HL-60 (cell line): ENCODE results near the gene NEK10.

Experiments
- POLR2AphosphoS5 ChIP-seq: IDR thresholded peaks from 2 replicates; pipeline ENCODE4 v1.6.1; 2012; ENCODE audit warnings: low read depth
- TF ChIP-seq, protein P1 (sequence below): IDR thresholded peaks from one replicate; pipeline ENCODE4 v1.5.1; 2011; ENCODE audit warnings: low read length, control low read depth, inconsistent platforms; ENCODE audit not compliant: insufficient read depth
- TF ChIP-seq, protein P2 (sequence below): IDR thresholded peaks from 2 replicates; pipeline ENCODE4 v1.6.1; 2012; ENCODE audit warnings: low read depth; ENCODE audit not compliant: insufficient replicate concordance

DNA sequence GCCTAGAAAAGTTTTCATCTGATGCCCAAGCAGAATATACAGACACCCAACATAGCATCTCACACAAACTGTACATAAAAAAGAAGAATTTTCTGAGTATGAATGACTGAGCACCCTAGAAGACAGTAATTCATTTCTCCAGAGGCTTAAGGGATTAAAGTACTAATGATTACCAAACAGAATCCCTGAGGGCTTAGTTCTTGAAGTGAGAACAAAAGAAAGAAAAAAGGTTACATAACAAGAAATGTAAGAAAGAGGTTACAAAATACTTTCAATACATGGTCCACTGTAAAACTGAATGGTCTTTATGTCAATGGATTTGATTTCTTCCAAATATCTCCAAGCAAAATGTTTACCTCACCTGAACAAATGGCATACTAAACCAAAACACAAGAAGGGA, 9.1 kb upstream of the NEK10 start:
- TF ChIP-seq, protein P1, sequence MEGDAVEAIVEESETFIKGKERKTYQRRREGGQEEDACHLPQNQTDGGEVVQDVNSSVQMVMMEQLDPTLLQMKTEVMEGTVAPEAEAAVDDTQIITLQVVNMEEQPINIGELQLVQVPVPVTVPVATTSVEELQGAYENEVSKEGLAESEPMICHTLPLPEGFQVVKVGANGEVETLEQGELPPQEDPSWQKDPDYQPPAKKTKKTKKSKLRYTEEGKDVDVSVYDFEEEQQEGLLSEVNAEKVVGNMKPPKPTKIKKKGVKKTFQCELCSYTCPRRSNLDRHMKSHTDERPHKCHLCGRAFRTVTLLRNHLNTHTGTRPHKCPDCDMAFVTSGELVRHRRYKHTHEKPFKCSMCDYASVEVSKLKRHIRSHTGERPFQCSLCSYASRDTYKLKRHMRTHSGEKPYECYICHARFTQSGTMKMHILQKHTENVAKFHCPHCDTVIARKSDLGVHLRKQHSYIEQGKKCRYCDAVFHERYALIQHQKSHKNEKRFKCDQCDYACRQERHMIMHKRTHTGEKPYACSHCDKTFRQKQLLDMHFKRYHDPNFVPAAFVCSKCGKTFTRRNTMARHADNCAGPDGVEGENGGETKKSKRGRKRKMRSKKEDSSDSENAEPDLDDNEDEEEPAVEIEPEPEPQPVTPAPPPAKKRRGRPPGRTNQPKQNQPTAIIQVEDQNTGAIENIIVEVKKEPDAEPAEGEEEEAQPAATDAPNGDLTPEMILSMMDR, result no peak
- TF ChIP-seq POLR2AphosphoS5, result no peak
- TF ChIP-seq, protein P2, sequence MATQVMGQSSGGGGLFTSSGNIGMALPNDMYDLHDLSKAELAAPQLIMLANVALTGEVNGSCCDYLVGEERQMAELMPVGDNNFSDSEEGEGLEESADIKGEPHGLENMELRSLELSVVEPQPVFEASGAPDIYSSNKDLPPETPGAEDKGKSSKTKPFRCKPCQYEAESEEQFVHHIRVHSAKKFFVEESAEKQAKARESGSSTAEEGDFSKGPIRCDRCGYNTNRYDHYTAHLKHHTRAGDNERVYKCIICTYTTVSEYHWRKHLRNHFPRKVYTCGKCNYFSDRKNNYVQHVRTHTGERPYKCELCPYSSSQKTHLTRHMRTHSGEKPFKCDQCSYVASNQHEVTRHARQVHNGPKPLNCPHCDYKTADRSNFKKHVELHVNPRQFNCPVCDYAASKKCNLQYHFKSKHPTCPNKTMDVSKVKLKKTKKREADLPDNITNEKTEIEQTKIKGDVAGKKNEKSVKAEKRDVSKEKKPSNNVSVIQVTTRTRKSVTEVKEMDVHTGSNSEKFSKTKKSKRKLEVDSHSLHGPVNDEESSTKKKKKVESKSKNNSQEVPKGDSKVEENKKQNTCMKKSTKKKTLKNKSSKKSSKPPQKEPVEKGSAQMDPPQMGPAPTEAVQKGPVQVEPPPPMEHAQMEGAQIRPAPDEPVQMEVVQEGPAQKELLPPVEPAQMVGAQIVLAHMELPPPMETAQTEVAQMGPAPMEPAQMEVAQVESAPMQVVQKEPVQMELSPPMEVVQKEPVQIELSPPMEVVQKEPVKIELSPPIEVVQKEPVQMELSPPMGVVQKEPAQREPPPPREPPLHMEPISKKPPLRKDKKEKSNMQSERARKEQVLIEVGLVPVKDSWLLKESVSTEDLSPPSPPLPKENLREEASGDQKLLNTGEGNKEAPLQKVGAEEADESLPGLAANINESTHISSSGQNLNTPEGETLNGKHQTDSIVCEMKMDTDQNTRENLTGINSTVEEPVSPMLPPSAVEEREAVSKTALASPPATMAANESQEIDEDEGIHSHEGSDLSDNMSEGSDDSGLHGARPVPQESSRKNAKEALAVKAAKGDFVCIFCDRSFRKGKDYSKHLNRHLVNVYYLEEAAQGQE, result no peak
